ENCODE data around the gene CATSPERD. TPM values are rescaled to one million over a fixed set of nuclear protein-coding genes. Genes with fewer than 3 reads are reported as not detected.

CATSPERD gene
- total and polyA plus RNA-seq, 2 of the 4 experiments (the other 2 are of a cell fraction): not detected

DNA sequence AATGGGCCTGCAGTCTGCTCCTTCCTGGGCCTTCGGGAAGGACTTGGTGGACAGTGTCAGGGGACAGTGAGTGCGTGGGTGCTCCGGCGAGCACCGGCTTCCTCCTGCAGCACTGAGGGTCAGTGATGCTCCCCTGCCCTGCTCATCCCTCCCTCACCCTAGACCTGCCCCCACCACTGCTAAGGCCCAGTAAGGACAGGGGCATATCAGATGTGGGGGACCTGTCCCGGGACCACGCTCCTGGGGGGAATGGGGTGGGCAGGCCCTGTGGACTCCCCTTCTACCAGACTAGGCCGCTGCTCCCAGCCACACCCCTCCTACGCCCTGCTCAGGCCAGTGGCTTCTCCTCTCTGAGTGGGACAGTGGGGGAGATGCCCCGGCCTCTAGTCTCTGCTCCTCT, 43.3 kb upstream of the CATSPERD start:
- H3K23ac ChIP-seq (ENCODE audit: low read depth, low read length): no peak overlapping the region
- H3K14ac ChIP-seq (replicated peaks; ENCODE audit: low read depth, low read length): no peak overlapping the region
- no peak overlapping the region for H4K5ac ChIP-seq (ENCODE audit: low read depth, low read length)
- no peak overlapping the region for H2AK9ac ChIP-seq (replicated peaks; ENCODE audit: low read depth, low read length, poor library complexity)
- DNase-seq (no peak), ATAC-seq (ENCODE audit: low read depth) (no peak)
- H3K27me3 ChIP-seq (ENCODE audit: control insufficient read depth, insufficient read depth, low read length): no peaks in the 10 kb centered on the region
- peaks cover 15 to 19% of the 10 kb centered on the region in 2 experiments; a peak in 3 of 4 replicates for H3K79me1 ChIP-seq (ENCODE audit: low read depth in 1 of 2, low read length in 2 of 2)
- in situ Hi-C loops (cut with MboI; ENCODE audit: low sequenced_read_pairs) (no loop called here), dilution Hi-C loops (cut with HindIII; ENCODE audit: low sequenced_read_pairs, unreplicated experiment) (no loop called here), intact Hi-C loops (cut with micrococcal nuclease) (no loop called here)
- CTCF ChIA-PET: no interaction called here
- TF ChIP-seq BHLHE40 (IDR thresholded peaks at IDR 0.05; ENCODE audit: low read depth, low read length) (no peak), RCOR1 (IDR thresholded peaks at IDR 0.05; ENCODE audit: insufficient replicate concordance, low read length) (no peak), SMC3 (IDR thresholded peaks at IDR 0.05; ENCODE audit: low read depth, low read length) (no peak), CEBPB (IDR thresholded peaks at IDR 0.05; ENCODE audit: low read depth, low read length) (no peak), RAD21 (IDR thresholded peaks at IDR 0.05; ENCODE audit: low read length) (no peak), FOS (IDR thresholded peaks at IDR 0.05; ENCODE audit: low read depth, low read length) (no peak), MAFK (IDR thresholded peaks at IDR 0.05; ENCODE audit: low read depth, low read length) (no peak), RFX5 (IDR thresholded peaks at IDR 0.05; ENCODE audit: low read depth, low read length) (no peak), NFE2L2 (IDR thresholded peaks at IDR 0.05; ENCODE audit: low read depth, low read length) (no peak), MXI1 (IDR thresholded peaks at IDR 0.05; ENCODE audit: borderline replicate concordance, low read depth, low read length) (no peak), POLR2A (IDR thresholded peaks at IDR 0.05; ENCODE audit: low read depth, low read length) (no peak), CHD1 (IDR thresholded peaks at IDR 0.05; ENCODE audit: low read depth, low read length) (no peak), MAZ (IDR thresholded peaks at IDR 0.05; ENCODE audit: borderline replicate concordance, low read depth, low read length) (no peak)
- TF ChIP-seq, protein P1, sequence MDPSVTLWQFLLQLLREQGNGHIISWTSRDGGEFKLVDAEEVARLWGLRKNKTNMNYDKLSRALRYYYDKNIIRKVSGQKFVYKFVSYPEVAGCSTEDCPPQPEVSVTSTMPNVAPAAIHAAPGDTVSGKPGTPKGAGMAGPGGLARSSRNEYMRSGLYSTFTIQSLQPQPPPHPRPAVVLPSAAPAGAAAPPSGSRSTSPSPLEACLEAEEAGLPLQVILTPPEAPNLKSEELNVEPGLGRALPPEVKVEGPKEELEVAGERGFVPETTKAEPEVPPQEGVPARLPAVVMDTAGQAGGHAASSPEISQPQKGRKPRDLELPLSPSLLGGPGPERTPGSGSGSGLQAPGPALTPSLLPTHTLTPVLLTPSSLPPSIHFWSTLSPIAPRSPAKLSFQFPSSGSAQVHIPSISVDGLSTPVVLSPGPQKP (IDR thresholded peaks at IDR 0.05; ENCODE audit: borderline replicate concordance, low read depth, low read length): no peak
- TF ChIP-seq, protein P2, sequence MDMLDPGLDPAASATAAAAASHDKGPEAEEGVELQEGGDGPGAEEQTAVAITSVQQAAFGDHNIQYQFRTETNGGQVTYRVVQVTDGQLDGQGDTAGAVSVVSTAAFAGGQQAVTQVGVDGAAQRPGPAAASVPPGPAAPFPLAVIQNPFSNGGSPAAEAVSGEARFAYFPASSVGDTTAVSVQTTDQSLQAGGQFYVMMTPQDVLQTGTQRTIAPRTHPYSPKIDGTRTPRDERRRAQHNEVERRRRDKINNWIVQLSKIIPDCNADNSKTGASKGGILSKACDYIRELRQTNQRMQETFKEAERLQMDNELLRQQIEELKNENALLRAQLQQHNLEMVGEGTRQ (IDR thresholded peaks at IDR 0.05; ENCODE audit: low read depth, low read length): no peak
- TF ChIP-seq, protein P3, sequence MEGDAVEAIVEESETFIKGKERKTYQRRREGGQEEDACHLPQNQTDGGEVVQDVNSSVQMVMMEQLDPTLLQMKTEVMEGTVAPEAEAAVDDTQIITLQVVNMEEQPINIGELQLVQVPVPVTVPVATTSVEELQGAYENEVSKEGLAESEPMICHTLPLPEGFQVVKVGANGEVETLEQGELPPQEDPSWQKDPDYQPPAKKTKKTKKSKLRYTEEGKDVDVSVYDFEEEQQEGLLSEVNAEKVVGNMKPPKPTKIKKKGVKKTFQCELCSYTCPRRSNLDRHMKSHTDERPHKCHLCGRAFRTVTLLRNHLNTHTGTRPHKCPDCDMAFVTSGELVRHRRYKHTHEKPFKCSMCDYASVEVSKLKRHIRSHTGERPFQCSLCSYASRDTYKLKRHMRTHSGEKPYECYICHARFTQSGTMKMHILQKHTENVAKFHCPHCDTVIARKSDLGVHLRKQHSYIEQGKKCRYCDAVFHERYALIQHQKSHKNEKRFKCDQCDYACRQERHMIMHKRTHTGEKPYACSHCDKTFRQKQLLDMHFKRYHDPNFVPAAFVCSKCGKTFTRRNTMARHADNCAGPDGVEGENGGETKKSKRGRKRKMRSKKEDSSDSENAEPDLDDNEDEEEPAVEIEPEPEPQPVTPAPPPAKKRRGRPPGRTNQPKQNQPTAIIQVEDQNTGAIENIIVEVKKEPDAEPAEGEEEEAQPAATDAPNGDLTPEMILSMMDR (conservative IDR thresholded peaks at IDR 0.05; ENCODE audit: low read depth, low read length): no peak
- BruUV-seq (replicated peaks): no TSS peak
- H3K4me1 ChIP-seq (ENCODE audit: control insufficient read depth, insufficient read depth, low read length): peaks cover 7% of the 10 kb centered on the region
- H4K20me1 ChIP-seq (ENCODE audit: insufficient read depth, low read length): no peaks in the 10 kb centered on the region; the same call in 1 of the 2 replicates
- no peak overlapping the region for H2AK5ac ChIP-seq (ENCODE audit: low read depth, low read length)
- no peak overlapping the region for H3K4ac ChIP-seq (ENCODE audit: low read depth, low read length)
- H2BK15ac ChIP-seq (ENCODE audit: low read depth, low read length): no peak overlapping the region
- H2AFZ ChIP-seq (replicated peaks; ENCODE audit: low read length, poor library complexity): no peak overlapping the region
- H2BK5ac ChIP-seq (ENCODE audit: low read depth, low read length, poor library complexity, severe bottlenecking): no peak overlapping the region
- no peak overlapping the region for H2BK20ac ChIP-seq (ENCODE audit: low read depth, low read length)
- H4K91ac ChIP-seq (ENCODE audit: insufficient read depth, low read depth, low read length): no peak overlapping the region
- no peak overlapping the region for H4K8ac ChIP-seq (ENCODE audit: low read depth in 2 of 2, low read length in 2 of 2)
- H3K36me3 ChIP-seq (ENCODE audit: control insufficient read depth, insufficient read depth, low read length): peaks cover 3% of the 10 kb centered on the region; the same call in 1 of the 2 replicates
- POLR2A ChIA-PET (ENCODE audit: unreplicated experiment): no interaction called here
- no CpG with 5 or more reads among the region's 10 CpGs for whole genome bisulfite sequencing, 2 experiments (ENCODE audit: extremely low coverage in 2 of 2, insufficient read length in 1 of 2)
- no peaks in the 10 kb centered on the region for H3K9me3 ChIP-seq (ENCODE audit: control insufficient read depth, insufficient read depth, low read length)
- no peak overlapping the region for H3K9ac ChIP-seq (ENCODE audit: low read depth, low read length)
- no peak overlapping the region for H3K56ac ChIP-seq (ENCODE audit: extremely low read depth, insufficient read depth, low read length)
- no peak overlapping the region for H2BK120ac ChIP-seq (ENCODE audit: low read depth, low read length)
- H3K9me1 ChIP-seq (ENCODE audit: insufficient read depth, low read length): peaks cover 7% of the 10 kb centered on the region; the same call in 1 of the 2 replicates
- no peak overlapping the region for H3K18ac ChIP-seq (ENCODE audit: low read depth, low read length)
- no peak overlapping the region for H3K4me2 ChIP-seq (ENCODE audit: low read depth, low read length)
- H3K4me3 ChIP-seq (ENCODE audit: insufficient read depth, low read depth, low read length): no peak overlapping the region
- no peak overlapping the region for H3K27ac ChIP-seq (ENCODE audit: insufficient read depth, low read length)
